ENCODE measurements around the gene RGS9BP.
A peak's percentile ranks its signal among the peaks of the same experiment; 100 is the strongest.

RGS9BP gene

GRCh38 chr19:32688311-32688710 is 12.7 kb downstream of the RGS9BP start:
- Histone ChIP-seq H2AFZ (ENCODE audit: low read length) (no peak overlapping the region), H3K9me2 (replicated peaks; ENCODE audit: insufficient read depth, low read length) (no peaks in the 10 kb centered on the region), H3K36me3 (replicated peaks; ENCODE audit: insufficient read depth, low read length) (no peaks in the 10 kb centered on the region), H3K9me3 (replicated peaks; ENCODE audit: insufficient read depth, low read length) (no peaks in the 10 kb centered on the region), H3K27me3 (replicated peaks; ENCODE audit: insufficient read depth, low read length) (no peaks in the 10 kb centered on the region), H3K4me1 (ENCODE audit: low read length) (peaks cover 14% of the 10 kb centered on the region), H3F3A (ENCODE audit: insufficient read depth, low read length) (no peaks in the 10 kb centered on the region), H3K79me2 (ENCODE audit: low read length) (peaks cover 16% of the 10 kb centered on the region), H4K20me1 (ENCODE audit: insufficient read depth, low read length) (no peaks in the 10 kb centered on the region), H3K4me2 (ENCODE audit: low read depth, low read length) (no peak overlapping the region), H3K27ac (ENCODE audit: low read length) (no peak overlapping the region), H3K4me3 (ENCODE audit: low read length) (no peak overlapping the region), H3K9ac (ENCODE audit: low read length) (no peak overlapping the region)
- no peak for DNase-seq
- no peak for TF ChIP-seq EZH2phosphoT487 (IDR thresholded peaks at IDR 0.05; ENCODE audit: low read length)
- TF ChIP-seq, protein P1, sequence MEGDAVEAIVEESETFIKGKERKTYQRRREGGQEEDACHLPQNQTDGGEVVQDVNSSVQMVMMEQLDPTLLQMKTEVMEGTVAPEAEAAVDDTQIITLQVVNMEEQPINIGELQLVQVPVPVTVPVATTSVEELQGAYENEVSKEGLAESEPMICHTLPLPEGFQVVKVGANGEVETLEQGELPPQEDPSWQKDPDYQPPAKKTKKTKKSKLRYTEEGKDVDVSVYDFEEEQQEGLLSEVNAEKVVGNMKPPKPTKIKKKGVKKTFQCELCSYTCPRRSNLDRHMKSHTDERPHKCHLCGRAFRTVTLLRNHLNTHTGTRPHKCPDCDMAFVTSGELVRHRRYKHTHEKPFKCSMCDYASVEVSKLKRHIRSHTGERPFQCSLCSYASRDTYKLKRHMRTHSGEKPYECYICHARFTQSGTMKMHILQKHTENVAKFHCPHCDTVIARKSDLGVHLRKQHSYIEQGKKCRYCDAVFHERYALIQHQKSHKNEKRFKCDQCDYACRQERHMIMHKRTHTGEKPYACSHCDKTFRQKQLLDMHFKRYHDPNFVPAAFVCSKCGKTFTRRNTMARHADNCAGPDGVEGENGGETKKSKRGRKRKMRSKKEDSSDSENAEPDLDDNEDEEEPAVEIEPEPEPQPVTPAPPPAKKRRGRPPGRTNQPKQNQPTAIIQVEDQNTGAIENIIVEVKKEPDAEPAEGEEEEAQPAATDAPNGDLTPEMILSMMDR (IDR thresholded peaks at IDR 0.05; ENCODE audit: low read length), result no peak
- TF ChIP-seq EZH2 (optimal IDR thresholded peaks at IDR 0.05; ENCODE audit: low read depth, low read length), result no peak

- peak within 1 kb of the TSS; percentile 56; the same call in 1 of the 2 replicates for H3K27ac ChIP-seq (ENCODE audit: low read length)
- no peaks in the 10 kb centered on the region for H4K20me1 ChIP-seq (ENCODE audit: insufficient read depth, low read length)
- peak; percentile 87 for DNase-seq
- no peaks in the 10 kb centered on the region for H3F3A ChIP-seq (ENCODE audit: insufficient read depth, low read length)
- H3K9ac ChIP-seq (ENCODE audit: low read length), result peak within 1 kb of the TSS; percentile 84
- H3K79me2 ChIP-seq (ENCODE audit: low read length), result peaks cover 39% of the 10 kb centered on the region
- H3K4me1 ChIP-seq (ENCODE audit: low read length), result peaks cover 14% of the 10 kb centered on the region
- peak within 1 kb of the TSS; percentile 91 for H2AFZ ChIP-seq (ENCODE audit: low read length)
- H3K9me3 ChIP-seq (replicated peaks; ENCODE audit: insufficient read depth, low read length), result no peaks in the 10 kb centered on the region
- peak within 1 kb of the TSS; percentile 100 for H3K4me2 ChIP-seq (ENCODE audit: low read depth, low read length)
- no peaks in the 10 kb centered on the region for H3K36me3 ChIP-seq (replicated peaks; ENCODE audit: insufficient read depth, low read length)
- H3K9me2 ChIP-seq (replicated peaks; ENCODE audit: insufficient read depth, low read length), result no peaks in the 10 kb centered on the region
- peak within 1 kb of the TSS; percentile 87 for H3K4me3 ChIP-seq (ENCODE audit: low read length)
- TF ChIP-seq EZH2 (optimal IDR thresholded peaks at IDR 0.05; ENCODE audit: low read depth, low read length), result no peak
- TF ChIP-seq, protein P1 (IDR thresholded peaks at IDR 0.05; ENCODE audit: low read length), result no peak
- TF ChIP-seq EZH2phosphoT487 (IDR thresholded peaks at IDR 0.05; ENCODE audit: low read length), result no peak
- no peaks in the 10 kb centered on the region for H3K27me3 ChIP-seq (replicated peaks; ENCODE audit: insufficient read depth, low read length)
These were observed 15.8 kb downstream of the RGS9BP start, which contains the start of gene NUDT19 for GRCh38 chr19:32691291-32691951. TSS of gene NUDT19 (plus strand) at chr19:32691821. CDS start at chr19:32691961, 140 bp downstream.

GRCh38 chr19:32691952-32692726 is 16.5 kb downstream of the RGS9BP start:
- H4K20me1 ChIP-seq (ENCODE audit: insufficient read depth, low read length), result no peaks in the 10 kb centered on the region
- peak overlapping the region; percentile 91 for H2AFZ ChIP-seq (ENCODE audit: low read length)
- no peaks in the 10 kb centered on the region for H3K27me3 ChIP-seq (replicated peaks; ENCODE audit: insufficient read depth, low read length)
- H3K9me2 ChIP-seq (replicated peaks; ENCODE audit: insufficient read depth, low read length), result no peaks in the 10 kb centered on the region
- H3K9ac ChIP-seq (ENCODE audit: low read length), result peak overlapping the region; percentile 84
- no peaks in the 10 kb centered on the region for H3K36me3 ChIP-seq (replicated peaks; ENCODE audit: insufficient read depth, low read length)
- peaks cover 44% of the 10 kb centered on the region for H3K79me2 ChIP-seq (ENCODE audit: low read length)
- peak; percentile 66 for DNase-seq
- TF ChIP-seq, protein P1 (IDR thresholded peaks at IDR 0.05; ENCODE audit: low read length), result no peak
- TF ChIP-seq EZH2 (optimal IDR thresholded peaks at IDR 0.05; ENCODE audit: low read depth, low read length), result no peak
- TF ChIP-seq EZH2phosphoT487 (IDR thresholded peaks at IDR 0.05; ENCODE audit: low read length), result no peak
- peak overlapping the region; percentile 56; the same call in 1 of the 2 replicates for H3K27ac ChIP-seq (ENCODE audit: low read length)
- H3K9me3 ChIP-seq (replicated peaks; ENCODE audit: insufficient read depth, low read length), result no peaks in the 10 kb centered on the region
- H3F3A ChIP-seq (ENCODE audit: insufficient read depth, low read length), result no peaks in the 10 kb centered on the region
- peak overlapping the region; percentile 87 for H3K4me3 ChIP-seq (ENCODE audit: low read length)
- H3K4me2 ChIP-seq (ENCODE audit: low read depth, low read length), result peak overlapping the region; percentile 100
- H3K4me1 ChIP-seq (ENCODE audit: low read length), result peaks cover 14% of the 10 kb centered on the region
